Central memory CD4-positive, alpha-beta T cell (primary cell): ENCODE data around the gene SMIM10.
"Not testable (repeated sequence)": the region's sequence is repeated elsewhere in the genome, so short reads cannot be mapped to it uniquely, and the experiment has no call there.

Experiments used
- DNase-seq: peaks from one replicate; pipeline ENCODE4 v3.0.0; 2022

Gene SMIM10

GRCh38 chrX:135015523-135016245 lies 24.9 kb downstream of the SMIM10 start:
- no peak for DNase-seq

DNA sequence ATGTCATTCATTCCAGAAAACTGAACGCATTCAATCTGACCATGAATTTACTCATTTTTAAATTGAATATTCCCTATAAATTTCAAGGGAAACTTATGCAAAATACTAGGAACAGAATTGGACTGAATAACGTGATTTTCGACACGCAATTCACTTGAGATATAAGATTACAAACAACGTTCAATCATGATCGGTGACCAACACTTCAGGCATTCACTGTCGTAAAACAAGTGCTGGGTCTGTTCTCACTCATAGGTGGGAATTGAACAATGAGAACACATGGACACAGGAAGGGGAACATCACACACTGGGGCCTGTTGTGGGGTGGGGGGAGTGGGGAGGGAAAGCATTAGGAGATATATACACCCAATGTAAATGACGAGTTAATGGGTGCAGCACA lies 29.1 kb downstream of the SMIM10 start:
- DNase-seq = not testable (repeated sequence)

DNA sequence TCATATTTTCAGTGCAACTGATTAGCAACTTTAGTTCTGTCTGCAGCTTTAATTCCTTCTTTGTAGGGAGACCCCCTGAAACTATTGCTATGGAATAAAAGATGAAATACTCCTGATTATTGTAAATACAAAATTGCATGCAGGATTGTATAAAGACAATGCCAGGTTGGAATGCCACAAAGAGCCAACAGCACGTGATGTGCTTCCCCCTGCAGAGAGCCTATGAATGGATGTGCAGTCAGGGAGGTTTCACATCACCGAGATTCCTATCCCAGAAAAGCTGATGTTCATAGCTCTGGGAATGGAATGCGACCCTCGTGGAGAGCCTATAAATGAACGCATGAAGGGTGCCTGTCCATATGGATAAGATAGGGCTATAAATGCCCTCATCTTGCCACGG lies 33.0 kb downstream of the SMIM10 start:
- DNase-seq = not testable (repeated sequence)

DNA sequence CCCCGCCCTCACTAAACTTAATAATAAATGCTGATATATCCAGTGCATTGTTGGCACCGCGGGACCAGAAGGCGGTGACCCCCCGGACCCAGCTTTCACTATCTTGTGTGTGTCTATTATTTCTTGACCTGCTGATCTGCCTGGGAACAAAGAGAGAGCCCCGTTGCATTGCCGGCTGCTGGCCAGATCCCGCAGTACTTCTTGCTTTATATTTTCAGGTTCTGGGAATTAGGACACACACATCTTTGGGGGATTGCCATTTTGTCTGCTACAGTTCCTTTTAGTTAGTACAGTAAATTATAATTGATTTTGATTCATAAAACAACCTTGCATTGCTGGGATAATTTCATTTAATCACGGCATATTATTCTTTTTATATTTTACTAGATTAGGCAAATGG lies 33.7 kb downstream of the SMIM10 start:
- no peak for DNase-seq

DNA sequence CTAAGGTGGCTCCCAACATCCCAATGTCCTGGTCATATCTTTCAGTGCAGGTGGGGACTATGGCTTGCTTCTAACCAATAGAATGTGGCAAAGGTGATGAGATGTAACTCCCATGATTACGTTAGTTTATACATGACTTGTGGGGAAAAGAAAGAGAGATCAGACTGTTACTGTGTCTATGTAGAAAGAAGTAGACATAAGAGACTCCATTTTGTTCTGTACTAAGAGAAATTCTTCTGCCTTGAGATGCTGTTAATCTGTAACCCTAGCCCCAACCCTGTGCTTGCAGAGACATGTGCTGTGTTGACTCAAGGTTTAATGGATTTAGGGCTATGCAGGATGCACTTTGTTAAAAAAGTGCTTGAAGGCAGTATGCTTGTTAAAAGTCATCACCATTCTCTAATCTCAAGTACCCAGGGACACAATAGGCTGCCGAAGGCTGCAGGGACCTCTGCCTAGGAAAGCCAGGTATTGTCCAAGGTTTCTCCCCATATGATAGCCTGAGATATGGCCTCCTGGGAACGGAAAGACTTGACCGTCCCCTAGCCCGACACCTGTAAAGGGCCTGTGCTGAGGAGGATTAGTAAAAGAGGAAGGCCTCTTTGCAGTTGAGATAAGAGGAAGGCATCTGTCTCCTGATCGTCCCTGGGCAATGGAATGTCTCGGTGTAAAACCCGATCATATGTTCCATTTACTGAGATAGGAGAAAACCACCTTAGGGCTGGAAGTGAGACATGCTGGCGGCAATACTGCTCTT lies 39.6 kb downstream of the SMIM10 start:
- DNase-seq = not testable (repeated sequence)

DNA sequence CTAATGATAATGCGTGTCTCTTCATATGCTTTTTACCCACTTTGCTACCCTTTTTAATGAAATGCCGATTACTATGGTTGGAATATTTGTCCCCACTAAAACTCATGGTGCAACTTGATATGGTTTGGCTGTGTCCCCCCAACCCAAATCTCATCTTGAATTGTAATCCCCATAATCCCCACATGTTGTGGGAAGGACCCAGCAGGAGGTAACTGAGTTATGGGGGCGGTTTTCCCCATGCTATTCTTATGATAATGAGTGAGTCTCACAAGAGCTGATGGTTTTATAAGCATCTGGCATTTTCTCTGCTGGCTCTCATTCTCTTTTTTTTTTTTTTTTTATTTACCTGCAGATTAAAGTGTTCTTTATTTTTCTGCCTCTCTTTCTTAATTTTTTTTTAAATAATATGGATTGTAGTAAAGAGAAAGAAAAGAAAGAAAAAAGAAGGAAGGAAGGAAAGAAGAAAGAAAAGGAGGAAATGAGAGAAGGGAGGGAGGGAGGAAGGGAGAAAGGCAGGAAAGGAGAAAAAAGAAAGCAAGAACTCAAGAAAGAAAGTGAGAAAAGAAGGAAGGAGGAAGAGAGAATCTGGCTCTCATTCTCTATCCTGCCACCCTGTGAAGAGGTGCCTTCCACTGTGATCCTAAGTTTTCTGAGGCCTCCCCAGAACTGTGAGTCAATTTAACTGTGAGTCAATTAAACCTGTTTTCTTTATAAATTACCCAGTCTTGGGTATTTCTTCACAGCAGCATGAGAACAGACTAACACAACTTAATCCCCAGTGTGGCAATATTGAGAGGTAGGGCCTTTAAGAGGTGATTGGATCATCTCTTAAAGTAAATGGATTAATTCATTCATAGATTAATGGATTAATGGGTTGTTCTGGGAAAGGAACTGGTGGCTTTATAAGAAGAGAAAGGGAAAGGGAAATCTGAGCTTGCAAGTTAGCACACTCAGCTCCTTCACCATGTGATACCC lies 50.6 kb downstream of the SMIM10 start:
- not testable (repeated sequence) for DNase-seq
